HCT116 (cell line): Measurements from ENCODE around the gene ELK4. TPM values are rescaled to one million over a fixed set of nuclear protein-coding genes. Genes with fewer than 3 reads are reported as not detected.

Experiments
- ATAC-seq: fragments of 200-7000 bp; cut with Tn5 transposase; 2 replicates; pipeline ENCODE4 v1.9.1; 2020; ENCODE audit warnings: mild to moderate bottlenecking, moderate library complexity
- BruUV-seq: library from RNA; stranded (reverse); fragments of 400-500 nt; replicated peaks from 2 replicates; lab custom pipeline; 2021; lab: Mats Ljungman, UMichigan
- CTCF ChIA-PET: fragments of 300-600 bp; sonication (Branson Sonifier 250); formaldehyde crosslinking; loops from one replicate; lab custom pipeline; 2021; ENCODE audit warnings: antibody characterized with exemption; lab: Charles Lee
- POLR2A ChIA-PET: fragments of 300-600, 350-600 bp; sonication (Branson Sonifier 250); formaldehyde crosslinking; loops from one replicate; lab custom pipeline; 2021; ENCODE audit warnings: antibody characterized with exemption; lab: Charles Lee
- RAD21 ChIA-PET, 2 experiments: fragments of 300-600 bp; sonication (Branson Sonifier 250); formaldehyde crosslinking; loops; one replicate each; lab custom pipeline; 2023; ENCODE audit warnings: low total read pairs in 2 of 2; ENCODE audit not compliant: uncharacterized antibody in 2 of 2, unreplicated experiment in 2 of 2, low non-redundant PET in 1 of 2; lab: Charles Lee
- DNase-seq: peaks from one replicate; pipeline ENCODE4 v3.0.0-alpha.2; 2010; ENCODE audit warnings: low read depth, low spot score
- H2AFZ ChIP-seq: fragments of 200-600 bp; shearing (Covaris generic), sonication (generic); 2 replicates; pipeline ENCODE4 v1.6.1; 2017; ENCODE audit warnings: low read depth, mixed run types, mixed read lengths, antibody characterized with exemption, low read length; ENCODE audit not compliant: poor library complexity, severe bottlenecking
- H3K27ac ChIP-seq: 2 replicates; pipeline ENCODE4 v1.5.1; 2012; ENCODE audit warnings: low read depth, low read length
- H3K27me3 ChIP-seq: fragments of 200-600 bp; sonication (generic); 2 replicates; pipeline ENCODE4 v1.6.1; 2016; ENCODE audit warnings: mixed run types, low read length, mixed read lengths; ENCODE audit not compliant: insufficient read depth
- H3K36me3 ChIP-seq, 2 experiments: fragments of 200-500 bp in 1 of 2; fragments of 200-600 bp in 1 of 2; sonication (Bioruptor generic) in 1 of 2; sonication (generic) in 1 of 2; 2 replicates each; pipeline versions ENCODE4 v1.5.1 to v1.6.1; 2014 to 2016; ENCODE audit warnings: low read length in 2 of 2, inconsistent platforms in 1 of 2, mixed read lengths in 1 of 2, mixed run types in 1 of 2; ENCODE audit not compliant: insufficient read depth in 2 of 2, control insufficient read depth in 1 of 2
- H3K4me1 ChIP-seq, 2 experiments: fragments of 200-600 bp in 1 of 2; sonication (generic) in 1 of 2; 2 replicates each; pipeline versions ENCODE4 v1.5.1 to v1.6.1; 2012 to 2017; ENCODE audit warnings: low read length in 2 of 2, inconsistent platforms in 1 of 2, mild to moderate bottlenecking in 1 of 2, mixed read lengths in 1 of 2, mixed run types in 1 of 2, moderate library complexity in 1 of 2; ENCODE audit not compliant: insufficient read depth in 2 of 2, control insufficient read depth in 1 of 2
- H3K4me2 ChIP-seq: fragments of 200-600 bp; sonication (generic); 2 replicates; pipeline ENCODE4 v1.6.1; 2017; ENCODE audit warnings: mixed run types, low read length, mixed read lengths
- H3K4me3 ChIP-seq, 2 experiments: fragments of 200-600 bp in 1 of 2; sonication (generic) in 1 of 2; replicated peaks in 1 of 2; 2 replicates each; pipeline ENCODE4 v1.5.1; 2011 to 2016; ENCODE audit warnings: low read length in 2 of 2, control low read depth in 1 of 2, low read depth in 1 of 2, mild to moderate bottlenecking in 1 of 2, mixed read lengths in 1 of 2, mixed run types in 1 of 2
- H3K79me2 ChIP-seq: fragments of 200-600 bp; sonication (generic); 2 replicates; pipeline ENCODE4 v1.6.1; 2017; ENCODE audit warnings: mild to moderate bottlenecking, mixed run types, low read length, moderate library complexity, mixed read lengths; ENCODE audit not compliant: insufficient read depth
- H3K9ac ChIP-seq: fragments of 200-600 bp; sonication (generic); 2 replicates; pipeline ENCODE4 v1.6.1; 2016; ENCODE audit warnings: low read length, mixed read lengths
- H3K9me2 ChIP-seq: fragments of 200-600 bp; sonication (generic), shearing (Covaris generic); 2 replicates; pipeline ENCODE4 v1.6.1; 2017; ENCODE audit warnings: mixed run types, mild to moderate bottlenecking, moderate library complexity; ENCODE audit not compliant: insufficient read depth
- H3K9me3 ChIP-seq, 2 experiments: fragments of 200-500 bp in 1 of 2; fragments of 200-600 bp in 1 of 2; sonication (Bioruptor generic) in 1 of 2; sonication (generic) in 1 of 2; 2 replicates each; pipeline ENCODE4 v1.6.1; 2014 to 2017; ENCODE audit warnings: low read length in 2 of 2, mixed read lengths in 2 of 2, inconsistent platforms in 1 of 2, low read depth in 1 of 2, mild to moderate bottlenecking in 1 of 2, mixed run types in 1 of 2, moderate library complexity in 1 of 2; ENCODE audit not compliant: control insufficient read depth in 1 of 2, insufficient read depth in 1 of 2
- H4K20me1 ChIP-seq: fragments of 200-600 bp; sonication (generic), shearing (Covaris generic); 2 replicates; pipeline ENCODE4 v1.6.1; 2017; ENCODE audit warnings: mixed run types, mild to moderate bottlenecking, moderate library complexity; ENCODE audit not compliant: insufficient read depth
- ATF3 ChIP-seq: IDR thresholded peaks from 2 replicates; pipeline ENCODE4 v1.6.1; 2012
- CEBPB ChIP-seq: IDR thresholded peaks from 2 replicates; pipeline ENCODE4 v1.6.1; 2012; ENCODE audit warnings: low read depth
- EGR1 ChIP-seq: IDR thresholded peaks from 2 replicates; pipeline ENCODE4 v1.6.1; 2012; ENCODE audit warnings: low read depth
- ELF1 ChIP-seq: IDR thresholded peaks from 2 replicates; pipeline ENCODE4 v1.6.1; 2012; ENCODE audit warnings: low read depth, borderline replicate concordance
- EZH2phosphoT487 ChIP-seq: fragments of 200-600 bp; IDR thresholded peaks from 2 replicates; pipeline ENCODE4 v1.6.1; 2018; ENCODE audit warnings: antibody characterized with exemption, borderline replicate concordance
- FOSL1 ChIP-seq: IDR thresholded peaks from 2 replicates; pipeline ENCODE4 v1.6.1; 2012; ENCODE audit warnings: low read depth
- MAX ChIP-seq: IDR thresholded peaks from 2 replicates; pipeline ENCODE4 v1.6.1; 2012
- POLR2A ChIP-seq: IDR thresholded peaks from 2 replicates; pipeline ENCODE4 v1.7.0; 2011; ENCODE audit warnings: borderline replicate concordance; ENCODE audit not compliant: insufficient read depth, insufficient read length; ENCODE audit errors: extremely low read depth
- POLR2AphosphoS5 ChIP-seq: IDR thresholded peaks from 2 replicates; pipeline ENCODE4 v1.6.1; 2011; ENCODE audit warnings: mild to moderate bottlenecking, low read depth, low read length, moderate library complexity
- RAD21 ChIP-seq: IDR thresholded peaks from 2 replicates; pipeline ENCODE4 v1.6.1; 2012; ENCODE audit warnings: low read depth, mild to moderate bottlenecking
- REST ChIP-seq: IDR thresholded peaks from 2 replicates; pipeline ENCODE4 v1.6.1; 2012; ENCODE audit warnings: low read depth
- SIN3A ChIP-seq: IDR thresholded peaks from 2 replicates; pipeline ENCODE4 v1.6.1; 2012; ENCODE audit warnings: low read depth
- SP1 ChIP-seq: IDR thresholded peaks from 2 replicates; pipeline ENCODE4 v1.6.1; 2012; ENCODE audit warnings: low read depth
- SRF ChIP-seq: IDR thresholded peaks from 2 replicates; pipeline ENCODE4 v1.6.1; 2012; ENCODE audit warnings: low read depth
- ZFX ChIP-seq: fragments of 450-650 bp; IDR thresholded peaks from 2 replicates; pipeline ENCODE4 v1.6.1; 2017
- ZNF274 ChIP-seq: fragments of 200-500 bp; sonication (Bioruptor generic); IDR thresholded peaks from 2 replicates; pipeline ENCODE4 v1.6.1; 2014; ENCODE audit warnings: mild to moderate bottlenecking, low read depth, low read length, inconsistent platforms
- intact Hi-C: fragments of 100-400 bp; cut with micrococcal nuclease; formaldehyde crosslinking; loops from 2 replicates; pipeline ENCODE4 v1.10.0; 2022
- total RNA-seq: library from RNA; stranded (reverse); gene quantifications from one replicate; pipeline ENCODE4 v1.2.1, GENCODE V29; 2021; ENCODE audit not compliant: unreplicated experiment

ELK4 gene
- total RNA-seq, 1 experiment from 2014 or later: 46.2 TPM

GRCh38 chr1:205623646-205624045 lies 8.2 kb downstream of the ELK4 start:
- ChIA-PET CTCF (no interaction called here), POLR2A (interaction anchor here (1.1 kb wide), 1 partner anchor 8 kb away, joined by 4 read pairs; the partner anchor contains the start of gene ELK4)
- H3K27me3 ChIP-seq: no peaks in the 10 kb centered on the region
- intact Hi-C loops: no loop called here
- BruUV-seq: no TSS peak
- no peak overlapping the region for H3K4me2 ChIP-seq
- no peaks in the 10 kb centered on the region for H3K9me3 ChIP-seq
- DNase-seq: no peak
- TF ChIP-seq ELF1 (no peak), SRF (no peak), EGR1 (no peak), CEBPB (no peak), SIN3A (no peak), REST (no peak), POLR2A (no peak), ZFX (no peak), ZNF274 (no peak), ATF3 (no peak), POLR2AphosphoS5 (no peak), SP1 (no peak), RAD21 (no peak), EZH2phosphoT487 (no peak), FOSL1 (no peak), MAX (no peak)
- TF ChIP-seq, all 23 proteins: peak for 0
- H3K9ac ChIP-seq: no peak overlapping the region
- H2AFZ ChIP-seq: no peak overlapping the region
- H4K20me1 ChIP-seq: no peaks in the 10 kb centered on the region
- peaks cover 17 to 23% of the 10 kb centered on the region in 2 experiments; a peak in 3 of 4 replicates for H3K36me3 ChIP-seq
- H3K9me2 ChIP-seq: no peaks in the 10 kb centered on the region
- RAD21 ChIA-PET: no interaction called here
- peaks cover 48% of the 10 kb centered on the region for H3K79me2 ChIP-seq
- ATAC-seq: no peak
- H3K27ac ChIP-seq: no peak overlapping the region
- no peaks in the 10 kb centered on the region for H3K4me1 ChIP-seq
- no peak overlapping the region for H3K4me3 ChIP-seq
